Fibroblast of peridontal ligament (primary cell): ENCODE measurements around the gene PDZRN3.

ENCODE experiments used
- DNase-seq: peaks from one replicate; pipeline ENCODE4 v3.0.0-alpha.2; 2010; ENCODE audit errors: extremely low read depth

Gene PDZRN3

DNA sequence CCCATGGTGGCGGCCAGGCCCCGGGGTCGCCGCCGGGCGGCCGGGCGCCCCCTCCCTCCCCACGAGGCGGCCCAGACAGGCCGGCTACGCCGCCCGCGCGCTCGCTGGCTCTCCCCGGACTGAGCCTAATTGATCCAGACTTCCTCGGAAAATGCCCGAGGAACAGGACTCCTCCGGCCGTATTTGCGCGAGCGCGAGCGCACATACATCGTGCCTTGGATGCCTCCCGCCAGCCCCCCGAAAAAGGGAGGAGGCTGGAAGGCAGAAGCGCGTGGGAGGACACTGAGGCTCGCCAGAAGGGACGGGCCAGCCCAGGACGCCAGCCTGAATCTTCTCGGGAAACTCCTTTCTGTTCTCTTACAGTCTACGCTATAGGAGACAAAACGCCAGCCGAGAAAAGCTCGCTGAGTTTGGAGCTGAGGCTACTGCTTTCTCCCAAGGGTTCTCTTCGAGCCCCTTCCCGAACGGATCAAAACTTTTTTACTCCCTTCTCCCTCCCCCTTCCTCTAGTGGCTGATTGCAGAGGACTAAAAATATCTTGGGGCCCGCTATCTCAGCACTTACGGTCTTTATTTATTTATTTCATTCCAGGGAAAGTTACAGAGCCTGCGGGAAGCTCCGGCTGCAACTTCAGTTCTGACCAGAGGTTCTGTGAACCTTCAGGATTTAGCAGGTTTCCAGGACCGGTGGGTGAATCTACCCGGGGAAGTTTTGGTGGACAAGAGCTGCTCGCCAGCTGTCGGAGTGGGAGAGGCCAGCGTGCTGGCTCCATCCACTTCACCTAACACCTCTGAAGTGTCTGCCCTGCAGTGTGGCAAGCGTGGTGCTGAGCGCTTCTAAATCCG is at the start of gene PDZRN3:
Gene PDZRN3, minus strand, starts transcription at position 121 of the 845 bp plus-strand sequence.
- peak; percentile 83 for DNase-seq

DNA sequence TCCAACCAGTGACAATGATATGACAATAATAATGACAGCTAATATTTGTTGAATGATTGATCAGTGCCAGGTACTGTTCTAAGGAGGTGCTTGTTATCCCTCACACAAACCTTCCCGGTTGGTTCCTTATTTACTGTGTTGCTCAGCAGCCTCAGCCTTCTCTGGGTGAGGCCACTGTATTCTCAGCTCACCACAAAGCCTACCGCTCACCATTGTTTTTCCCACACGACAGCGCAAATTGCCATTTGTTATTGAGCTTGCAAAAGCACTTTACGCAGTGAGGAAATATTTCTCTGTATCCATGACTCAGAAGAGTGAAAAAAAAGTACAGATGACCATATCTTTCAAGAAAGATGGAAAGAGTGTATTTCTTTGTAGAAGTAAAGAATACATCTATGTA is 49.5 kb upstream of the PDZRN3 start:
- peak; percentile 76 for DNase-seq

GRCh38 chr3:73669260-73669659 is 44.5 kb upstream of the PDZRN3 start:
- DNase-seq, result peak; percentile 43

GRCh38 chr3:73668391-73668790 is 43.6 kb upstream of the PDZRN3 start:
- DNase-seq, result no peak

DNA sequence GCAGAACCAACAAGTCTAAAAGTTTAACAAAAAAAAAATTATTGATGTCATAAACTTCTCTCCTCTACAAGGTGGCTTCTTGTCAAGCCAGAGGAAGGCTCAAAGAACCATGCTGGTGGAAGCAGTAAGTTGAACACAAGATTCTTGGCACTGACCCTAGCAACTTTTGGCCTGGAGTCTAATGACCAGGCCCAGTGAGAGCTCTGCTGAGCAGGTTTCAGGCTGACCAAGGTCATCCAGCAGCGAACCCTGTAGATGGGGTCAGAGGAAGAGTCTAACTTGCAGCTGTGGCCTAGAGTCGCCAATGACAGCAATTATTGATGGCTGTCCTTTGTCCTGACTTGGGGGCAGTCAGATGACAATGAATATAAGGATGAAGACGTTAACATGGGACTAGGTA is 43.1 kb upstream of the PDZRN3 start:
- DNase-seq, result no peak

- no peak for DNase-seq
These were observed 40.5 kb upstream of the PDZRN3 start for GRCh38 chr3:73665286-73665685.

DNA sequence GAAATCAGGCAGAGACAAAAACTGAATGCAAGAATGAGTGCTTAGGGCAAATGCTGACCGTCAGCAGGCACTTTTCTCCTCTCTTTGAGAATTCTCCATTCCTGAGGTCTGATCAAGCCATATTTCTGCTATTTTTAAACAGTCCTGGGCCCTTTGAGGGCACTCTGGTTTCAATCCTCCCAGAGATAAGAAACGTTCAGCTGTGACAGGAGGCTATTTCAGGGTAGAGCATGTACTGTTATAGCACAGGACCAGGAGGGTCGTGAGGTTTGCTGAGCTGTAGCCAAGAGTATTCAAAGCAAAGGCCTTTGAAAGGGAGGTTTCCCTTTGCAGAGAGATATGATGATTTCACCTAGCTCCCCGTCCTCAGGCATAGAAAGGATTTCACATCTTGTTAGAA is 39.6 kb upstream of the PDZRN3 start:
- no peak for DNase-seq

- no peak for DNase-seq
These were observed 38.8 kb upstream of the PDZRN3 start for GRCh38 chr3:73663495-73663894.

DNA sequence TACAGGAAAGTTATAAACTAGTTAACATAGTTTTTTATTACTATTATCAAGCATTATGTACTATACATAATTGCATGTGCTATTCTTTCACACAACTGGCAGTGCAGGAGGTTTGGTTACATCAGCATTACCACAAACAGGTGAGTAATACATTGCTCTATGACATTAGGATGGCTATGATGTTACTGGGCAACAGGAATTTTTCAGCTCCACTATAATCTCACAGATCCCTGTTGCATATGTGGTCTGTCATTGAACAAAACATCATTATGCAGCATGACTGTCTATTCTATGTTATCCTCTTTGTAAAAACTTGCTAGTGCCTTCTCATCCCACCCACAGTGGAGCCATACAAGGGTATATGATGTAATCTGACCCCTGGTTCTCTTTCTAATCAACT is 36.5 kb upstream of the PDZRN3 start:
- DNase-seq, result peak; percentile 73

- no peak for DNase-seq
These were observed 33.5 kb upstream of the PDZRN3 start for GRCh38 chr3:73658227-73658626.

- DNase-seq, result no peak
These were observed 32.4 kb upstream of the PDZRN3 start for GRCh38 chr3:73657186-73657585.

DNA sequence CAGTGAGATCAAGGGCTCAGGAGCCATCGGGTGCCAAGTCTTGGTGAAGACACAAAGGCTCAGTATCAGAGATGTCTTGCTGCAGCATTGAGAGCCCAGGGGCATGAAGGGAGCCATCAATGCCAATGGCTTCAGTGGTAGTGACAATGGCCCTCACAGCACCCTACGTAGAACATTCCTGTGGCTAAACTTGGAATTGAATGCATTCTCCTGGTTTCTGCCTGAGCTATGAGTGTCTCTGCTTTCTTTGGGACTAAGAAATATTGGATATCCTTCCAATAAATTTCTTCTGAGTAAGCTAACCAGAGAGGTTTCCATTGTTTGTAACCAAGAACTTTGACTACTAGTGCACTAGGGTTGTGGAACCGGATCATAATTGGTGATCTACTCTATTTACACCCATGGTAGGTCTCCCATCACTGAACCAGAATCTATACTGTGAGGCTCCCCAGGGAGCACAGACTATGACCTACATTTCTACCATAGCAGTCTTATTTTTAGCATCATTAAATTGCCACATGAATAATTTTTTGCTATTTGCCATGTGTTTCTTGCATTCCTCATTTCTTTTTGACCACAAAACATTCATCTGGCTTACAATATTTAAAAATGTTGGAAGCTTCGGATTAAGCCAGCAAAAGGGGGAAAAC is 31.6 kb upstream of the PDZRN3 start:
- peak; percentile 76 for DNase-seq

DNA sequence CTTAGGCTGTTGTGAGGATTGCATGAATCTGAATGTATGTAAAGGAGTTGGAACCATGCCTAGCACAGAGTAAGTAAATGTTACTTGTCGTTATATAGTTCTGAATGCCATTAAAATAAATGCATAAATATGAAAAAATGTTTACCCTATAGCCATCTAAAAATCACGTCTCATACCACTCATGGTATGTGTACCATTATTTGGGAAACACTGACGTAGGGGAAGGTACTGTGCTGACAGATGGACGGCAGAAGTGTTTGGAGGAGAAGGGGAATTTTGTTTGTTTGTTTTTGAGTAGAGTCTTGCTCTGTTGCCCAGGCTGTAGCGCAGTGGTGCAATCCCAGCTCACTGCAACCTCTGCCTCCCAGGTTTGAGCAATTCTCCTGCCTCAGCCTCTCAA is 30.5 kb upstream of the PDZRN3 start:
- no peak for DNase-seq

GRCh38 chr3:73653877-73654276 is 29.1 kb upstream of the PDZRN3 start:
- DNase-seq, result peak; percentile 64

DNA sequence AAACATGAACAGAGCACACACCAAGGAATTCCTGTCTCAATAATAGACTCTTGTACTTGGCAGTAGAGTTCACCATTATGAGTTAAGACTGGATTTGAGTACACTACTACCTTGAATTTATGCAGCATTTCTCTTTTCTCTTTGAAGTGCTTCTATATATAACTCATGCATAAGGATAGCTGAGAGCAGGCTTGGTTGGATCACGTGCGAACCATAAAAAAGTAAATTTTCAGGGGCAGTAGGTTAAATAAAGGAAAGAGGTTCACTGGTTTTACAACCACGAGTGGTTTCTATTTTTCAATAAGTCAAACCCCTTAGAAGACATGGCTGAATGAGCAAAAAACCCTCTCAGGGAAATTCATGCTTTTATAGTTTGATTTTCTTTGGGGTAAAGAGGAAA is 28.6 kb upstream of the PDZRN3 start:
- DNase-seq, result no peak

GRCh38 chr3:73652896-73653295 is 28.2 kb upstream of the PDZRN3 start:
- DNase-seq, result no peak

GRCh38 chr3:73637042-73637441 is 12.3 kb upstream of the PDZRN3 start:
- peak; percentile 43 for DNase-seq

DNA sequence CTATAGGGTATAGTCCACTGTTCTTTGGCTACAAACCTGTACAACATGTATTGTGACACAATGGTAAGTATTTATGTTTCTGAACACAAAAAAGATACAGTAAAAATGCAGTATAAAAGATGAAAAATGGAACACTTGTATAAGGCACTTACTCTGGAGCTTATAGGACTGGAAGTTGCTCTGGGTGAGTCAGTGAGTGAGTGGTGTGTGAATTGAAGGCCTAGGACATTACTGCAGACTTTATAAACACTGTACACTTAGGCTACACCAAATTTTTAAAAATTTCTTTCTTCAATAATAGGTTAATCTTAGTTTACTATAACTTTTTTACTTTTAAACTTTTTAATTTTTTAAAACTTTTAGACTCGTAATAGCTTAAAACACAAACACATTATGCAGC is 10.5 kb upstream of the PDZRN3 start:
- DNase-seq, result no peak

DNA sequence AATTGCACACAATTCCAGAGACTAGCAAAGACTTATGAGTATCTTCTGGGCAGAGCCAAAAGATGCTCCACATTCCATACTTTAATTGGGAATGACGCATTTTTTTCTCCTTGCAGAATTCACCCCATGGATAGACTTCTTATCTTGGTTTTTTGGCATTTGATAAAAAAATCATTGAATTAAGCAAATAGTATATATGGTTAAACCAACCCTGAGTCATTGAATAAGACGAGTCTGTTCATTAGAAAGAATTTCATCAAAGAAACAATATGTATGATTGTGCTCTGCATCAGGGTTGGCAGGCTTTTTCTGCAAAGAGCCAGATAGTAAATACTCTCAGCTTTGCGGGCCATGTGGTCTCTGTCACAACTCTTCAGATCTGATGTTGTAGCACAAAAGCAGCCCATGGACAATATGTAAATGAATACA is 9.2 kb upstream of the PDZRN3 start:
- no peak for DNase-seq

DNA sequence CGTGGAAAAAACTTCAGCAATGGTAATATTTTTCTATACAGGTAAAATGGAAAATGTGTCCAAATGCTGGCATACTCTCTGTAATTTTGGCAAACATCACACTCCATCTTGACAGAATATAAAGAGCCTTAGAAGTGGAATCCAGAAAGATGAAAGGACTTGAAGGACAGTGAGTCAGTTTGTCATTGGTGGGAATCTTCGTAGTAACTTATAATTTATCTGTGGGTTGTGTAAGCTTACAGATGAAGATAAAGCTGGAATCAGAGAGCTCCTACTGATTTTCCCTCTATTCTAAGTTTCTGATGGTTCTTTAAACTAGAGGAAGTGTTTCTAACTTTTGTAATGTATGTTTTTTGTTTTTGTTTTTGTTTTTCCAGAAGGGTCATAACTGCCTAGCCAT is 8.7 kb upstream of the PDZRN3 start:
- no peak for DNase-seq

- DNase-seq, result peak; percentile 46
These were observed 1.4 kb upstream of the PDZRN3 start for GRCh38 chr3:73626106-73626505.

GRCh38 chr3:73624017-73624820 is 522 bp downstream of the PDZRN3 start:
- DNase-seq, result peak; percentile 71
